Measurements from ENCODE around the gene LRRN4CL. TPM values are rescaled to one million over a fixed set of nuclear protein-coding genes. Genes with fewer than 3 reads are reported as not detected.
A peak's percentile ranks its signal among the peaks of the same experiment; 100 is the strongest.

Gene LRRN4CL
- total RNA-seq, 2 experiments from 2014 or later: 0.18 to 0.20 TPM

GRCh38 chr11:62671236-62671607 is 18.1 kb downstream of the LRRN4CL start:
- Mint-ChIP-seq H3K36me3 (ENCODE audit: low read depth) (peaks cover 53% of the 10 kb centered on the region), H3K9me3 (no peaks in the 10 kb centered on the region), H3K27me3 (no peaks in the 10 kb centered on the region), H3K4me3 (peak overlapping the region; percentile 91), H3K4me1 (peaks cover 68% of the 10 kb centered on the region), H3K27ac (peak overlapping the region; percentile 91)
- POLR2A ChIA-PET: interaction anchor here (0.7 to 9.6 kb wide), 35 partner anchors 8 to 210 kb away, joined by 3 to 73 read pairs (median 8); partner anchors contain the start of genes B3GAT3, BSCL2, EEF1G and GANAB
- no peak for DNase-seq
- CTCF ChIA-PET: interaction anchor here (1.0 to 2.6 kb wide), 12 partner anchors 8 to 277 kb away, joined by 3 to 13 read pairs (median 4); partner anchors contain the start of genes EEF1G, SLC3A2 and TUT1

DNA sequence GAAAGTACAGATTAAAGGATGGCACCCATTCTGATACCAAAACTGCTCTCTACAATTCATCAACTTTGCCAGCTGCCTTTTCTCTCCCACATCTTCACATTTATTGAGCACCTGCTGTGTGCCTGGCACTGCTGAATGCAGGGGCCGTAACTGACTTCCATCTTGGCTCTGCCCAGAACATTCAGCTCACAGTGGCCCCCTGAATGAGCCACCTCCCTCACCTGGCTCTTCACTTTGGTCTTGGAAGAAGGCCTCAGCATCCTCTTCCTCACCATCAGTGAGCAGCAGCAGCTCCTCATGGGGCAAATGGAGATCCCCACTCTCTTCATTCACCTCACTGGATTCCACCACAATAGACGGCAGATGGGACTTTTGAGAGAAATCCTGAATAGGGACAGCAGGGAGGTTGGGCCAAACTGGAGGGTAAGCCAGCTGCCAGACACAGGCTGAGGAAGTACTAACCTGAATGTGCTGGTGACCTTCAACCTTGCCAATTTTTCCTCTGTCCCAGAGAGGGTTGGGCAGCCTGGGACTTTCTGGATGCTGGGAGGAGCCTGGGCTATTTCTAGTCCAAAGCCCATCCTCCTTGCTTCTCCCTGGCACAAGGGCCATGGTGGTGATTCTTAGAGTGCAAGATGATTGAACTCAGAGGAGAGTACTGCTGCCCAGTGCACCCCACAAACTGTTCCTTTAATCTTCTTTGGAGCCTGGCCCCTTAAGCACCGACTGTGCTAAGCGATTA is 19.7 kb downstream of the LRRN4CL start:
- Mint-ChIP-seq H3K36me3 (ENCODE audit: low read depth) (peaks cover 57% of the 10 kb centered on the region), H3K4me1 (peaks cover 66% of the 10 kb centered on the region), H3K9me3 (no peaks in the 10 kb centered on the region), H3K27me3 (no peaks in the 10 kb centered on the region), H3K4me3 (peak overlapping the region; percentile 91), H3K27ac (peak overlapping the region; percentile 91)
- POLR2A ChIA-PET: interaction anchor here (1.1 to 9.6 kb wide), 13 partner anchors 9 to 186 kb away, joined by 3 to 192 read pairs (median 32); partner anchors contain the start of genes BSCL2, EEF1G, GANAB and GNG3
- CTCF ChIA-PET: no interaction called here
- DNase-seq: no peak

- POLR2A ChIA-PET: interaction anchor here (0.7 to 9.6 kb wide), 21 partner anchors 11 to 1650 kb away, joined by 3 to 212 read pairs (median 6); partner anchors contain the start of genes B3GAT3, EEF1G, EML3 and GANAB
- Mint-ChIP-seq H3K36me3 (ENCODE audit: low read depth) (peaks cover 58% of the 10 kb centered on the region), H3K27me3 (no peaks in the 10 kb centered on the region), H3K9me3 (no peaks in the 10 kb centered on the region), H3K4me3 (peak overlapping the region; percentile 93), H3K27ac (peak overlapping the region; percentile 88), H3K4me1 (peaks cover 63% of the 10 kb centered on the region)
- DNase-seq: no peak
- CTCF ChIA-PET: interaction anchor here (0.5 to 1.5 kb wide), 6 partner anchors 12 to 243 kb away, joined by 3 to 6 read pairs (median 4); no protein-coding TSS in a partner anchor
Measured at GRCh38 chr11:62667460-62667859, 21.9 kb downstream of the LRRN4CL start.

- Mint-ChIP-seq H3K4me1 (peaks cover 61% of the 10 kb centered on the region), H3K4me3 (peak overlapping the region; percentile 93), H3K27ac (peak overlapping the region; percentile 88), H3K9me3 (no peaks in the 10 kb centered on the region), H3K36me3 (ENCODE audit: low read depth) (peaks cover 57% of the 10 kb centered on the region), H3K27me3 (no peaks in the 10 kb centered on the region)
- DNase-seq: peak; percentile 31
- POLR2A ChIA-PET: interaction anchor here (0.6 to 9.6 kb wide), 34 partner anchors 8 to 1651 kb away, joined by 3 to 212 read pairs (median 10); partner anchors contain the start of genes B3GAT3, BSCL2, EEF1G and EML3
- CTCF ChIA-PET: interaction anchor here (0.7 to 2.8 kb wide), 4 partner anchors 11 to 75 kb away, joined by 3 to 16 read pairs (median 8); partner anchors contain the start of gene TUT1
Measured at GRCh38 chr11:62666259-62666926, 22.9 kb downstream of the LRRN4CL start.

GRCh38 chr11:62665599-62666258 is 23.6 kb downstream of the LRRN4CL start:
- CTCF ChIA-PET: interaction anchor here (0.5 to 2.8 kb wide), 25 partner anchors 9 to 241 kb away, joined by 3 to 16 read pairs (median 6); partner anchors contain the start of genes B3GAT3, EEF1G, INTS5 and ROM1

DNA sequence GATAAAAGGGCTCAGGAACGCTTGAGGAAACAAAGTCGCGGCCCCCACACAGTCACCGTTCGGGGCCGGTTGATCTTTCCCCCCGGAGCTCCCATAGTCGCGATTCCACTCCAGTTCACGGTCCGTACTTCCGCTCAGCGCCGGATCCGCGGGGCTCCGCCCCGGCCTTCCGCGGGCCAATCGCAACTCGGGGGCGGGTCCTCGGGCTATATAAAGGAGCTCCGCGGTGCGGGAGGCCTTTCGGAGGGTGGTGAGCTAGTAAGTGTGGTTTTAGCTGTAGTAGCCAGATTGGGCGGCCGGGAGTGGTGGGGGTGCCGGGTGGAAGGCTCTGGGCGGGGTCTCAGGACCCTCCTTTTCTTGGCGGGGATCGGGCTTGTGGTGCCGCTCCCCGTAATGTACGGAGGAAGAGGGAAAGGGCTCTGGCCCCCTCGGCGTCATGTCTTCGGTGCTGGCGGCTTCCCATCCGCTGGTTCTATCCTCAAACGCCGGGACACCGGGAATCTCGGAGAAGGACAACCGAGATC is 24.2 kb downstream of the LRRN4CL start, which contains the start of the genes C11orf98 and CSKMT:
TSS of gene C11orf98 (minus strand) at position 136 of the 524 bp plus-strand sequence. CDS start at position 95, 41 bp downstream.
TSS of gene CSKMT (plus strand) at position 238 of the 524 bp plus-strand sequence. CDS start 568 bp downstream, outside the sequence.
- CTCF ChIA-PET: interaction anchor here (0.5 to 2.8 kb wide), 27 partner anchors 8 to 263 kb away, joined by 3 to 16 read pairs (median 6); partner anchors contain the start of genes B3GAT3, EEF1G, INTS5 and ROM1
- Mint-ChIP-seq H3K36me3 (ENCODE audit: low read depth) (peaks cover 51% of the 10 kb centered on the region), H3K4me1 (peaks cover 52% of the 10 kb centered on the region), H3K9me3 (no peaks in the 10 kb centered on the region), H3K4me3 (peak within 1 kb of the TSS; percentile 93), H3K27ac (peak within 1 kb of the TSS; percentile 88), H3K27me3 (no peaks in the 10 kb centered on the region)
- DNase-seq: peak; percentile 96
- POLR2A ChIA-PET: interaction anchor here (0.7 to 9.6 kb wide), 66 partner anchors 9 to 328 kb away, joined by 3 to 212 read pairs (median 5); partner anchors contain the start of genes AHNAK, ASRGL1, B3GAT3 and BSCL2

More at GRCh38 chr11:62665599-62666258, 23.6 kb downstream of the LRRN4CL start:
- Mint-ChIP-seq H3K4me1 (peaks cover 57% of the 10 kb centered on the region), H3K4me3 (peak overlapping the region; percentile 93), H3K9me3 (no peaks in the 10 kb centered on the region), H3K36me3 (ENCODE audit: low read depth) (peaks cover 53% of the 10 kb centered on the region), H3K27ac (peak overlapping the region; percentile 88), H3K27me3 (no peaks in the 10 kb centered on the region)
- peak; percentile 68 for DNase-seq
- POLR2A ChIA-PET: interaction anchor here (0.6 to 9.6 kb wide), 58 partner anchors 8 to 329 kb away, joined by 3 to 212 read pairs (median 7); partner anchors contain the start of genes AHNAK, ASRGL1, B3GAT3 and BSCL2

GRCh38 chr11:62664405-62665074 is 24.8 kb downstream of the LRRN4CL start:
- Mint-ChIP-seq H3K9me3 (no peaks in the 10 kb centered on the region), H3K4me3 (peak overlapping the region; percentile 93), H3K27ac (peak overlapping the region; percentile 88), H3K36me3 (ENCODE audit: low read depth) (peaks cover 47% of the 10 kb centered on the region), H3K27me3 (no peaks in the 10 kb centered on the region), H3K4me1 (peaks cover 46% of the 10 kb centered on the region)
- ChIA-PET POLR2A (interaction anchor here (0.6 to 9.6 kb wide), 66 partner anchors 7 to 327 kb away, joined by 3 to 212 read pairs (median 5); partner anchors contain the start of genes AHNAK, ASRGL1, B3GAT3 and BSCL2), CTCF (interaction anchor here (0.7 to 2.8 kb wide), 25 partner anchors 8 to 263 kb away, joined by 3 to 16 read pairs (median 6); partner anchors contain the start of genes B3GAT3, EEF1G, INTS5 and ROM1)
- peak; percentile 59 for DNase-seq

DNA sequence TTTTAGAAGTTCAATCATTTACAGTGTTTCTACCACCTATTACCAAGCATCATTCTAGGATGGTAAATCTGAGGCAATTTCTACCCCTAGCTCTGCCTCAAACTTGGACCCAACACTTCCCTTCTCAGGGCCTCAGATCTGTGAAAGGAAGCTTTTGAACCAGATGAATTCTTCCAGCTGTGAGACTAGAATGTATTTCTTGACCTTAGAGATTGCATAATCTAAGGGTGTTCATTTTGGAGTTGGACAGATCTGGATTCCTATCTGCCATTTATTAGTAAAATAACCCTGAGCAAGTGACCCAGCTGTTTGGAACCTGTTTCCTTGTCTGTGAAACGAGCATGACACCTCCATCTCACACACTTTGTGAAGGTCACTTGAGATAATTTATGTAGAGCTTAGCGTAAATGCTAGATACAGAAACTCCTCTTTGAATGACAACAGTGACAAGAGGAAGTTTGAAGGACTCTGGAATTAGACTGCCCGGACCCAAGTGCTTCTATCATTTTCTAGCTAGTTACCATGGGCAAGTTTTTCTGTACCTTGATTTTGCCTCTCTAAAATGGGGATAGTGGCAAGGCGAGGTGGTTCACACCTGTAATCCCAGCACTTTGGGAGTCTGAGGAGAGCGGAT is 32.4 kb downstream of the LRRN4CL start:
- peaks cover 8% of the 10 kb centered on the region for H3K36me3 Mint-ChIP-seq (ENCODE audit: low read depth)
- no peaks in the 10 kb centered on the region for H3K9me3 Mint-ChIP-seq
- CTCF ChIA-PET: interaction anchor here (1.0 to 1.4 kb wide), 4 partner anchors 8 to 114 kb away, joined by 3 to 4 read pairs (median 3); partner anchors contain the start of genes C11orf98 and CSKMT
- no peak overlapping the region for H3K27ac Mint-ChIP-seq
- POLR2A ChIA-PET: interaction anchor here (0.7 to 5.9 kb wide), 10 partner anchors 8 to 184 kb away, joined by 3 to 212 read pairs (median 4); partner anchors contain the start of genes C11orf98, CSKMT, EML3 and GANAB
- peaks cover 19% of the 10 kb centered on the region for H3K4me1 Mint-ChIP-seq
- H3K27me3 Mint-ChIP-seq: no peaks in the 10 kb centered on the region
- no peak for DNase-seq
- no peak overlapping the region for H3K4me3 Mint-ChIP-seq

GRCh38 chr11:62654297-62654696 is 35.0 kb downstream of the LRRN4CL start:
- peaks cover 13% of the 10 kb centered on the region for H3K36me3 Mint-ChIP-seq (ENCODE audit: low read depth)
- DNase-seq: no peak
- CTCF ChIA-PET: interaction anchor here (0.6 to 2.7 kb wide), 5 partner anchors 9 to 86 kb away, joined by 3 to 16 read pairs (median 5); partner anchors contain the start of genes C11orf98, CSKMT and TUT1
- peak overlapping the region; percentile 34 for H3K27ac Mint-ChIP-seq
- POLR2A ChIA-PET: interaction anchor here (1.1 to 5.9 kb wide), 14 partner anchors 8 to 187 kb away, joined by 3 to 212 read pairs (median 6); partner anchors contain the start of genes B3GAT3, C11orf98, CSKMT and GANAB
- peaks cover 32% of the 10 kb centered on the region for H3K4me1 Mint-ChIP-seq
- peak overlapping the region; percentile 49 for H3K4me3 Mint-ChIP-seq
- no peaks in the 10 kb centered on the region for H3K27me3 Mint-ChIP-seq
- no peaks in the 10 kb centered on the region for H3K9me3 Mint-ChIP-seq
